Ovary (tissue), 1 donor: ENCODE data around the gene CST4.

Experiments used
- EP300 ChIP-seq: sonication (generic); formaldehyde crosslinking; IDR thresholded peaks from one replicate; pipeline ENCODE4 v1.6.1; 2017; ENCODE audit warnings: antibody characterized with exemption
- POLR2A ChIP-seq: fragments of 450-650 bp; IDR thresholded peaks from one replicate; pipeline ENCODE4 v1.6.1; 2017; ENCODE audit warnings: antibody characterized with exemption, mild to moderate bottlenecking, moderate library complexity

DNA sequence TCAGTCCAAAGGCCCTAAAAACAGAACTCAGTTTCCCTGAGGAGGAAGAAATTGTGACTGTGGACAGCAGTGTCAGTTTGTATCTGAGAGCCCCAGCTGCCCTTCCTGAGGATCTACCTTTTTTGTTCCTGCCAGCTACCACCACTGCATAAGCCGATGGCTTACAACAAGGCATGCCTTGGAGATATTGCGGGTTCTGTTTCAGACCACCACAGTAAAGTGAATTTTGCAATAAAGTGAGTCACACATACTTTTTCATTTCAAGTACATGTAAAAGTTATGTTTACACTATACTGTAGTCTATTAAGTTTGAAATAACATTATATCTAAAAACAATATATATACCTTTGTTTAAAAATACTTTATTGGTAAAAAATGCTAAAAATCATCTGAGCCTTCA, 41.5 kb downstream of the CST4 start:
- no peak for TF ChIP-seq POLR2A
- no peak for TF ChIP-seq EP300
